GM21529 (cell line): Measurements from ENCODE around the gene PARVG.
"Not testable (repeated sequence)": the region's sequence is repeated elsewhere in the genome, so short reads cannot be mapped to it uniquely, and the experiment has no call there.

Experiments used
- ATAC-seq: cut with Tn5 transposase; IDR thresholded peaks from one replicate; pipeline ENCODE4 v1.9.1; 2021; ENCODE audit not compliant: unreplicated experiment

Gene PARVG

GRCh38 chr22:44211946-44212930, 31.5 kb downstream of the PARVG start:
- no peak for ATAC-seq

GRCh38 chr22:44212936-44213335, 32.2 kb downstream of the PARVG start:
- no peak for ATAC-seq

GRCh38 chr22:44213489-44214043, 32.8 kb downstream of the PARVG start:
- no peak for ATAC-seq

GRCh38 chr22:44214187-44214586, 33.5 kb downstream of the PARVG start:
- no peak for ATAC-seq

- no peak for ATAC-seq
These were observed 34.0 kb downstream of the PARVG start for GRCh38 chr22:44214764-44215163.

GRCh38 chr22:44215287-44215686, 34.6 kb downstream of the PARVG start:
- ATAC-seq = no peak

GRCh38 chr22:44217346-44217745, 36.6 kb downstream of the PARVG start:
- no peak for ATAC-seq

- ATAC-seq = no peak
These were observed 37.3 kb downstream of the PARVG start for GRCh38 chr22:44218071-44218470.

- no peak for ATAC-seq
These were observed 38.6 kb downstream of the PARVG start for GRCh38 chr22:44219101-44219870.

GRCh38 chr22:44220727-44221680, 40.3 kb downstream of the PARVG start:
- ATAC-seq = no peak

- no peak for ATAC-seq
These were observed 41.2 kb downstream of the PARVG start for GRCh38 chr22:44221710-44222475.

GRCh38 chr22:44224166-44224565, 43.4 kb downstream of the PARVG start:
- no peak for ATAC-seq

- ATAC-seq = no peak
These were observed 44.5 kb downstream of the PARVG start for GRCh38 chr22:44225091-44225689.

- ATAC-seq = no peak
These were observed 45.1 kb downstream of the PARVG start for GRCh38 chr22:44225812-44226211.

- ATAC-seq = no peak
These were observed 48.6 kb downstream of the PARVG start for GRCh38 chr22:44229331-44229730.

- ATAC-seq = no peak
These were observed 49.1 kb downstream of the PARVG start for GRCh38 chr22:44229809-44230208.

- ATAC-seq = no peak
These were observed 50.5 kb downstream of the PARVG start for GRCh38 chr22:44231233-44231632.

GRCh38 chr22:44234372-44234771, 53.6 kb downstream of the PARVG start:
- ATAC-seq = not testable (repeated sequence)

- no peak for ATAC-seq
These were observed 56.6 kb downstream of the PARVG start for GRCh38 chr22:44237290-44237689.
